Progenitor cell of endocrine pancreas (in vitro differentiated cells): ENCODE results near the gene RETREG3. TPM values are rescaled to one million over a fixed set of nuclear protein-coding genes. Genes with fewer than 3 reads are reported as not detected.

Source experiments
- DNase-seq: peaks from one replicate; pipeline ENCODE4 v3.0.0; 2021; ENCODE audit warnings: low spot score; ENCODE audit not compliant: unreplicated experiment
- H3K27ac Mint-ChIP-seq: 2 replicates; pipeline ENCODE4 v1.8.0; 2021; ENCODE audit warnings: mild to moderate bottlenecking, moderate library complexity, mixed read lengths
- H3K27me3 Mint-ChIP-seq: 2 replicates; pipeline ENCODE4 v1.8.0; 2021; ENCODE audit warnings: mixed read lengths
- H3K36me3 Mint-ChIP-seq: 2 replicates; pipeline ENCODE4 v1.8.0; 2022; ENCODE audit warnings: mixed read lengths; ENCODE audit not compliant: insufficient read depth
- H3K4me1 Mint-ChIP-seq: 2 replicates; pipeline ENCODE4 v1.8.0; 2021; ENCODE audit warnings: low read depth, mixed read lengths
- H3K4me3 Mint-ChIP-seq: 2 replicates; pipeline ENCODE4 v1.8.0; 2021; ENCODE audit warnings: low read depth, mild to moderate bottlenecking, moderate library complexity, mixed read lengths
- H3K9me3 Mint-ChIP-seq: 2 replicates; pipeline ENCODE4 v1.8.0; 2021; ENCODE audit warnings: low read depth, mixed read lengths
- CTCF ChIP-seq: fragments of 200-600 bp; sonication (generic); IDR thresholded peaks from one replicate; pipeline ENCODE4 v1.5.0; 2021; ENCODE audit warnings: antibody characterized with exemption, mild to moderate bottlenecking; ENCODE audit not compliant: unreplicated experiment
- total RNA-seq: library from RNA; stranded (reverse); gene quantifications from 2 replicates; pipeline ENCODE4 v1.2.1, GENCODE V29; 2021

RETREG3 gene
- total RNA-seq, 1 donor from 2014 or later, result 80.5 TPM

- Mint-ChIP-seq H3K4me1 (peaks cover 22% of the 10 kb centered on the region), H3K36me3 (peaks cover 5% of the 10 kb centered on the region), H3K27ac (peak overlapping the region; percentile 97), H3K9me3 (no peaks in the 10 kb centered on the region), H3K27me3 (no peaks in the 10 kb centered on the region), H3K4me3 (peak overlapping the region; percentile 97)
- TF ChIP-seq CTCF, result no peak
- no peak for DNase-seq
Measured at GRCh38 chr17:42608305-42609181, 631 bp downstream of the RETREG3 start.

DNA sequence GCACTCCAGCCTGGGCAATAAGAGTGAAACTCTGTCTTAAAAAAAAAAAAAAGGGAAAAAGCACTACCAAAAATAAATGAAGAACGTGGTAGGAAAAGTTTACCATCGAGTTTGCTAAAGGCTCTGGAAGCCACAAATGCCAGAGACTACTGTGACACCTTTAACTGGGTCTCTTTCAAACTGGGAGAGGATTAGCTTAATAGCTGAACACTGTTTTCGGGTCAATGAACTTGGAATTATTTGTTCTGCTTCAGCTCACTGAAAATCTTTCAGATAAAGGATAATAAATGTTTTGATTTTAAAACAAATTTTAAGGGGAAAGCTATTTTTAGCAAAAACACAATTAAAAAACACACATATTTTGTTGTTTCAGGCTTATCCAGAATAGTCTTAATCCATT is 1.4 kb downstream of the RETREG3 start:
- DNase-seq, result no peak
- H3K27ac Mint-ChIP-seq, result no peak overlapping the region
- no peak for TF ChIP-seq CTCF
- H3K9me3 Mint-ChIP-seq, result no peaks in the 10 kb centered on the region
- H3K27me3 Mint-ChIP-seq, result no peaks in the 10 kb centered on the region
- H3K4me3 Mint-ChIP-seq, result peak overlapping the region; percentile 97
- H3K4me1 Mint-ChIP-seq, result peaks cover 22% of the 10 kb centered on the region
- peaks cover 4% of the 10 kb centered on the region for H3K36me3 Mint-ChIP-seq

GRCh38 chr17:42603318-42603717 is 5.9 kb downstream of the RETREG3 start:
- TF ChIP-seq CTCF, result no peak
- H3K36me3 Mint-ChIP-seq, result peaks cover 3% of the 10 kb centered on the region
- no peak overlapping the region for H3K4me3 Mint-ChIP-seq
- no peak for DNase-seq
- H3K4me1 Mint-ChIP-seq, result peaks cover 15% of the 10 kb centered on the region
- no peak overlapping the region for H3K27ac Mint-ChIP-seq
- no peaks in the 10 kb centered on the region for H3K9me3 Mint-ChIP-seq
- no peaks in the 10 kb centered on the region for H3K27me3 Mint-ChIP-seq

DNA sequence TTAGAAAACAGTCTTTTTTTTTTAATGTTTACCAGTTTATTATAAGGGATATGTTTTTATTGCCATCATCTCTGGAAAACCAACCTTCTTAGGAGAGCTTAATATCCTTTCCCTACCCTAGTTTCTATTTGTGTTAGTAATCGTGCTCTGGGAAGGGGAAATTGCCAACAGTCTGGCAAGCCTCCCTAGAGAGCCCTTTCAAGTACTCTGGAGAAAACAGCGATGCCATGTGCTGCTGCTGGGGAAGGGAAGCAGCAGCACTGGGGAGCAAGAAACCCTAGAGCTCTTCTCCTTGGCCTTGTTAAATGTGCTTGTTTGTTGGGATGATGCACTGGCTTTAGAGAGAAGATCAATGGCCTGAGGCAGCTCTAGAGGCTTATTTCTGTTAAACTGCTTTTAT is 10.3 kb downstream of the RETREG3 start:
- H3K4me1 Mint-ChIP-seq, result no peaks in the 10 kb centered on the region
- H3K27me3 Mint-ChIP-seq, result no peaks in the 10 kb centered on the region
- no peak for DNase-seq
- H3K4me3 Mint-ChIP-seq, result no peak overlapping the region
- peaks cover 5% of the 10 kb centered on the region for H3K36me3 Mint-ChIP-seq
- H3K27ac Mint-ChIP-seq, result no peak overlapping the region
- H3K9me3 Mint-ChIP-seq, result no peaks in the 10 kb centered on the region
- TF ChIP-seq CTCF, result no peak

- Mint-ChIP-seq H3K4me3 (no peak overlapping the region), H3K27ac (no peak overlapping the region), H3K9me3 (no peaks in the 10 kb centered on the region), H3K4me1 (no peaks in the 10 kb centered on the region), H3K36me3 (peaks cover 4% of the 10 kb centered on the region), H3K27me3 (no peaks in the 10 kb centered on the region)
- no peak for DNase-seq
- no peak for TF ChIP-seq CTCF
Measured at GRCh38 chr17:42596386-42596785, 12.8 kb downstream of the RETREG3 start.
